ENCODE results near the gene NHLRC2.
"Not testable (repeated sequence)": the region's sequence is repeated elsewhere in the genome, so short reads cannot be mapped to it uniquely, and the experiment has no call there.

The NHLRC2 gene

DNA sequence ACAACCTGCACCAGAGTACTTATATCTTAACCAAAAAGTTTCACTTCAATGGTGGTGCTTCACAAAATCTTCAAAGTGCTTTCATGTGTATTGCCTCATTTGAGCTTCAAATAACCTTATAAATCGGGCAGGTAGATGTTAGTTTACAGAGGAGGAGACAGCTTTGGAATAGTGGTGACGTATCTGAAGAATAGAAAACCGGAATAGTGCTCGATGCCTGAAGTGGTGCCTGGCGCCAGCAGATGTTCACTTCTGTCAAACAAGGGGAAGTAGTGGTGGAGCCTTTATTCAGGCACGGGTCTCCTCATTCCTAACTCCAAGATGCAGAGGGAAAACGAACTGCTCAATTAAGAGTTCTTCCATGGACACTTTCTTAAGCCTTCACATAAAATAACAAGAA is 58.1 kb downstream of the NHLRC2 start:
- DNase-seq = no peak

DNA sequence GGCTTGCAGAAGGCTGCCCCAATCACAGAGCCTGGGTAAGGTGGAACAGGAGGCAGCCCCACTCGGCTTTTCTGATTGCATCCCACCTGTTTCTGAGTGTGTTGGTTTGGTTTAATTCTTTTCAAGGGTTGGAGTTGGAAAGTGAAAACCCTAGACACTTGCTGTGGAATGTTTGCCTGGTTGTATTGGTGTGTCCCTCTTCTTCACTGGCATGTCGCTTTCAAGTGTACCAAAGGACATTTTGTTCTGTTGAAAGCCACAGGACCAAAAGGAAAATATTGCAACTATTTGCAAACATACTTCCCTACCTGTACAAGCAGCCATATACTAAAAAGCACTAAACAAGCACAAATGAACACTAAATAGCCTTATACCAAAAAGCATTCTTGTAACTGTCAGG is 60.5 kb downstream of the NHLRC2 start:
- DNase-seq = no peak

DNA sequence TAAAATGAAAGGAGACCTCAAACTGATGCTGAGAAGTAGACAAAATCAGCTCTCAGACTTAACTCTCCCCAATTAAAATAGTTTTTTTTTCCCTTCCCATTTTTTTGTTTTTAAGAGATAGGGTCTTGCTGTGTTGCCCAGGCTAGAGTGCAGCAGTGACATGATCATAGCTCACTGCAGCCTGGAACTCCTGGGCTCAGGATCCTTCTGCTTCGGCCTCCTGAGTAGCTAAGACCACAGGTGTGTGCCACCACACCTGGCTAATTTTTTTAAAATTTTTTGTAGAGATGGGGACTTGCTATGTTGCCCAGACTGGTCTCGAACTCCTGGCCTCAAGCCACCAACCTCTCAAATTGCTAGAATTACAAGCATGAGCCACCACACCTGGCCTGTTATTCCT is 61.1 kb downstream of the NHLRC2 start:
- no peak for DNase-seq

DNA sequence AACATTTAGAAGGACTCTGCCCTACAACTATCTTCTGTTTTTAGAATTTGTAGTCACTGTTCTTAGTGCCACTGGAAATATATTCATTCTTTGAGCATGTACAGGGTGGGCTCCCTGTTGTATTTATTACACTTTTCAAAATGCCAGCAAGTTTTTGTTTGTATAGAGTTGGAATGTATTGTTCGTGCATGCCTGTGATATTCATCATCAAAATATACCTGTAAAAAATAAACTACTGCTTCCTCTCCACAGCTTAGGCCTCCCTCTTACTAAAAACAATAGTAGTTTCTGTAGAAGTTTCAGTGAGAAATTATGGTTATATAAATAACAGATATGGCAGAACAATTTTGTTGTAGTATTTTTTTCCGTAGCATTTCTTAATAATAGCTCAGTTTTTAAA is 61.6 kb downstream of the NHLRC2 start:
- DNase-seq = no peak

DNA sequence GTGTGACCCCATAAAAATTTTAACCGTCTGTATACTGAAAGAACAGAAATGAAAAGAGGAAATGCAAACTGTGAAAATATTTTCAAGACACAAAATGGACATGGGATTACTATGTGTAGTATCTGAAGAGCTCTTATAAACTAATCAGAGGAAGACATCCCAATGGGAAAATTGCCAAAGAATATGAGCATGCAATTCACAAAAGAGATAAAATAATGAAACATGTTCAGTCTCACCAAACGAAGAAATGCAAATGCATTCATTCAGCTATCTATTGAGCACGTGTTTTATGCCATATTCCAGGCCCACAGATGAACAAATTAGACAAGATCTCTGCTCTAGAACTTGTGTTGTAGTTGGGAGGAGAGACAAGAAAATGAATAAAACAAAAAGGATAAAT is 63.2 kb downstream of the NHLRC2 start:
- no peak for DNase-seq

DNA sequence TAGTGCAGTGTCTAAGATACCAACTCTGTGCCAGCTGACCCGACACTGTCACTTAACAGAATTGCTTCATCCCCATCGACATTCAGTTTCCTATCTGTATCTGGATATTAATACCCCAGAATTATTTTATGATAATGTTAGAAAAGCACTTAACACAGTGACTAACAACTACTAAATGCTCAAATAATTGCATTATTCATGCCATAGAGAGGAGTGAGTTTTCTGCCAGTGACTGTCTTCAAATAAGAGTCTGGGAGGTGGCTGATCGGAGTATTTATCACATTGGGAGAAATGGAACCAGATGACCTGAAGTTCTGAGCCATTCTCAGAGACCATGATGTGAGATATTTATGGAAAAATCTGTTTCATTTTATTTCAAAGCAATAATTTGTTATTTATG is 65.7 kb downstream of the NHLRC2 start:
- DNase-seq = no peak

DNA sequence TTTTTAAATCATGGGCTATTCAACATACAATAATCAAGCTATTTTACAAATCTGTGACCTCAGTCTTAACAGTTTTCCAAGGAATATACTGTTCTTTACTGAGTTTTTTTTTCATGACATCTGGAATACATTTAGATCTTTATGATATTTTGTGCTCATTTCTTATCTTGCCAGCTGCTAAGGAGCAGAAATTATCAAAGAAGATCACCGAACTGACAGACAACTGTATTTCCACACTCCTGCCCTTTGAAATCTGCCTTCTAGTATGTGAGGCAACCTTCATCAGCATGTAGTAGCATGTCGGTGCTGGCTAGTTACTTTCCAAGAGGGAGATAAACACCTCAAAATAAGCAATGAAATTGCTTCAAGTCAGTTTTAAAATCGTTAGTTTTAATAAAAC is 66.4 kb downstream of the NHLRC2 start:
- DNase-seq = no peak

DNA sequence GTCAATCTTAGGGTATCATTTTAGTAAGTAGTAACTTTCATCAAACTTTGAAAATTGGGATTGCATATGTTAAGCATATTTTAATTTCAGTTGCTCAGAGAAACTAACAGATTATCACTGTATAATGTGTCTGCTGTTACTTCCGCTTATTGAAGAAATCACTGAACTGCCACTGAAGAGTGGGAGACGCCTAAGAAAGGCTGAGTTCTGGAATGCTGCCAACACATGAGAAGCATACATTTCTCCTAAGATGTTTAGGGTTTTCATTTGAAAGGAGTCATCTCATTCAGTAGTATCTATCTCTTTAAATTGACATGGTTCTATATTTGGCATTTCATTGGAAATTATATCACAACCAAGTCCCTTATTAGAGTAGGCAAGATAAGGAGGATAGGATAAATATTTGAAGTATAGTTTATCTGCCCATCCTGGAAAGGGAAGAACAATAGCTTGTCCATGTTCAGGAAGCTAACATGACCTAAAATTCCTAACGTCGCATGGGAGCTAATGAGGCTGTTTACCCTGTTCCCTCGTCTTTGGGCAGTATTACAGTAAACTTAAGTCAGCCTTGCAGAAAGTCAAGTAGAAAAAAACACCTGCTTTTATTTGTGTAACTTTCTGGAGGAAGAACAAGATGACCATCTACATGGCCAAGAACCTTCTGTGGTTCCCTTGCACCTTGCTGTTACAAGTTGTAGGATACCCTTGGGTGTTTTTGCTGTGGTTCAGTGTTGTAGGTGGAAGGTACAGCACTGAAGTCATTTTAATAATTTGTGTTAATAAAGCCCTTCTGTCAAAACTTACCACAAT is 67.3 kb downstream of the NHLRC2 start:
- DNase-seq = no peak

DNA sequence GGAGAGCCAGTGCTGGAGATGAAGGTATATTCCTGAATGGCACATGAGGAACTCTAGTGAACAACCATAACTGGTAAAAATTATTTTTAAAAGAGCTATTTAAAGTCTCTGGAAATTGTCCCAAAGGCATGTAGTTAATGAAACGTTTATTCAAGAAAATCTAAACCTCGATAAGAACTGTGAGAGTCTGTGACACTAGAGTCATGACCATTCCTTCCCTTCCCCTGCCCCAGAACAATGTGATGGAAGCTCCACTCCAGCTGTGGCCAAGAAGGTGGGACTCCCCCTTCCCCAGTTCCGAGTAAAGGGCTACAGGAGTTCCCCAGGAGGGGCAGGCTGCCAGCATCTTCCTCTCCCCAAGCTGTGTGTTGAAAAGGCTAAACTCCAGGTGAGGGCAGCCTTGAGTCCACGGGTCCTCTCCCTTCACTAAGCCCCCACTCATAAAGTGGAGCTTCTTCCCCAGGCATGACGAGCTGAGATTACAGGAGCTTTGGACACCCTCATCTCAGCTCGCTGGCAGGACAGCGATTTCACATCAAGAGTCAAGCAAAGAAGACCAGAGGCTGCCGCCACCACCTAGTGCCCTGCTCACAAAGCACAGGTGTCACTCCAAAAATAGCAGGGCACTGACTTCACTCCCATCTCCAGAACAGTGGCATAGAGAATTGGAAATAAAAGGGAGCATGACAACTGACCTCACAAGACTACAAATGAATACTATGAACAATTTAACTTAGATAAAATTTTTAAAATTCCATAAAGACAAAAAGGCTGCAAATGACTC is 68.5 kb downstream of the NHLRC2 start:
- DNase-seq = no peak

DNA sequence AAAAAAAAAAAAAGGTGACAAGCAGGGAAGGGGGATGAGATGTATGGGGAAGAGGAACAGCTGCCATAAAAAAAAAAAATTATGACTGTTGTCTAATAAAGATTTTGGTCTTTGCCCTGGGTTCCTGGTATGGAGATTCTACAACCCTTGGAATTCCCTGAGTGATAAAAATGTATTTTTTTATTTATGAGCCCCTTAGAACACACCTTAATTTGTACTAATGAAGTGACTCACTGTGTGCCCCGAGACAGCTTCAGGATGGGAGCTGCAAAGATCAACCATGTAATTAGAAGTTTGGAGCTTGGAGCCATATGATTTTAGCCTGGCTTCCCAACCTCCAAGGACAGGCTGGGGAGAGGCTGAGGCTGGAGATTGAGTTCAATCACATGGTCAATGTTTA is 69.7 kb downstream of the NHLRC2 start:
- no peak for DNase-seq

DNA sequence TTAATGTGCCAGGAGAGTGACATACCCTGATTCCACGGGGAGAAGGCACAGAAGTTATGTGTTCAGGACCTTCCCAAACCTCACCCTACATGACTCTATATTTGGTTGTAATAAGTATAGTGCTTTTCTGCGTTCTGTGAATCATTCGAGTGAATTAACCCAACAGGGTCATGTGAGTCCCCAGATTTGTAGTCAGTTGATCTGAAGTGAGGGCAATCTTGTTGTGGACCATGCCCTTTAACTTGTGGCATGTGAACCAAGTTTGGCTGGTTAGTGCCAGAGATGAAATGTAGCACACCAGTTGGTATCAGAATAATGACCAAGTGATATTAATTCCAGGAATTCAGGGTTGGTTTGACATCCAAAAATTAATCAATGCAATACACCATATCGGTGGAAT is 70.2 kb downstream of the NHLRC2 start:
- no peak for DNase-seq

DNA sequence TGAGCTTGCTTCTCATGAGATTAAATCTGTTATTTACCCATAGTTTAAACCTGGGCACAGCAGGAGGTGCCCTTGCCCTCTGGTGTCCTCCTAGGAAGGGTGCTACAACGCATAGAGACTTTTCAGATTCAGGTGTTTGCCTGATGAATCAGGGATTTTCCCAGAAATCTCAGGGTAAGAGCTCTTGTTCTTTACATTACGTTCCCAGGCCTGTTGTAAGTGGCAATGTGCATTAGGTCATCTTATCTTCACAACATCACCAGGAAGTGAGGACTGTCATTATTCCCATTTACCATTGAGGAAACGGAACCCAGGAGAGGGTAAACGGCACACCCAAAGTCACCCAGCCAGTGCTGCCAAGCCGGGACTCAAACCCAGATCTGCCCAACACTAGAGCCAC is 73.0 kb downstream of the NHLRC2 start:
- DNase-seq = no peak

DNA sequence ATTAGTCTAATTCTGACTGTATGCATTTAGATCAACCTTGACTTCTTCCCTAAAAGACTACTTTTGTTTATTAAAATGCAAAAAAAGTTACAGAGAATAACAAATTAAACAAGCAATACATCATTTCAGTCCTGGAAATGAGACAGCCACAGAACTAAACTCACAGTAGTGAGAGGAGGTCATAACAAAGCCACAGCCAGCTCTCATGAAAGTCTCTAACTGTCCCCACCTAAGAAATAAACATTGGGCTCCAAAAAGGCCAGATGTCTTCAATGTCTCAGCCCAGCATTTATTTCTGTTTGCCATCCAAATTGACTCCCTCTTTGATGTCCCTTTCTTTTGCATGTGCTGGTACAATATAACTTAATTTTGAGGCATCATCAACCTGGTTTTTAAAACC is 74.4 kb downstream of the NHLRC2 start:
- no peak for DNase-seq

DNA sequence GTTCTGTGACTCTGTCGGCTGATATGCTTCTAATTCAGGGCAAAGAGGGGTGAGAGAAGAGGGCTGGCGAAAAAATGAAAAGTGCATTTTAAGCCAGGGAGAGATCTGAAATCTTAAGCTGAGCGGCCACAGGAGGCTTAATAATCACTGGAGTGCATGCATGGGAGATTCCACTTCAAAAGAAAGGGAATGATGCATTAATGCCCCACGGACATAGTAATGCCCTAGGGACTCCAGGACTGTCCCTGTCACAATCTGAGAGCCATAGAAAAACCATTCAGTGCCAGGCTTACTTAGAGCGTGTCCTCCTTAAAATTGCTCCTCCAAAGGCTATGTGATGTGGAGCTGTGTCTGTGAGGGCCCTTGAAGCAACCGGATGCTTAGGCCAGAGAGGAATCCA is 75.1 kb downstream of the NHLRC2 start:
- DNase-seq = no peak

DNA sequence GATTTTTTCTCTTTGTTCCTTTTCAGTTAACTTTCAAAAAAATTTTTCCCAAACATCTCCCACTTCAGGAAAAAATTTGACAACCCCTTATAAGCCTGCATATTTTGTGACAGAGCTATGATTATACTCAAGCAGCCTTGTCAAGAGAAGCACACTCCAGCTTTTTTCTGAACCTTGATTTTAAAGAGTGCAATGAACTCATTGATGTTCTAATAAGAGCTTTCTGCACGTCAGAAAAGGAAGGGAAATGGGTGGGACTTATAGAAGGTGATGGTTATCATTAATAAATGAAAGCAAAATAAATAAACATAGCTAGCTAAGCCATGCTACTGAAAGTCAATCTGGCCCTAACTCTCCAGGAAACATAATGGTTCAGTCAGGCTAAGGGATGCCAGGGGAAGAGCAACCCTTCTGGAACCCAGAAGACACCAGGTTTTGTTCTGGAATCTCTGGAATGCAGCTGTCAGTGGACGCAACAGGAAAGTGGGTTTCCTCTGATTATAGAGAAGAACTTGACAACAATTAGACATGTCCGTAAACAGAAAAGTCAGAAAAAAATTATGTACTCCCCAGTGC is 76.1 kb downstream of the NHLRC2 start:
- DNase-seq = no peak

DNA sequence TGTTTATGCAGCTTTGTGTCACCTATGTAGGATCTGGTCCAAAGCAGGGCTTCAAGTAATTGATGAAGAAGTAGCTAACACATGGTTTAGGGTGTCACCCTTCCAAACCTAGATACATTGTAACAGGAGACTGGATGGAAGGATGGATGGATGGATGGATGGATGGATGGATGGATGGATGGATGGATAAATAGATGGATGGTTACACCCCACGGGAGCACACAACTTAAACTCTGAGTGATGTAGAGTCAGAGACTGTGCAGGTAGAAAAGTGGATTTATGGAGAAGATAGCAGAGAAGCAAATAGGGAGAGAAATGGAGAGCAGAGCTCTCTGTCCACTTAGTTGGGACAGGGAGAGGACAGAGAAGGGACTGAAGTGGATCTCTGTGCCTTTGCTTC is 78.4 kb downstream of the NHLRC2 start:
- DNase-seq = no peak

DNA sequence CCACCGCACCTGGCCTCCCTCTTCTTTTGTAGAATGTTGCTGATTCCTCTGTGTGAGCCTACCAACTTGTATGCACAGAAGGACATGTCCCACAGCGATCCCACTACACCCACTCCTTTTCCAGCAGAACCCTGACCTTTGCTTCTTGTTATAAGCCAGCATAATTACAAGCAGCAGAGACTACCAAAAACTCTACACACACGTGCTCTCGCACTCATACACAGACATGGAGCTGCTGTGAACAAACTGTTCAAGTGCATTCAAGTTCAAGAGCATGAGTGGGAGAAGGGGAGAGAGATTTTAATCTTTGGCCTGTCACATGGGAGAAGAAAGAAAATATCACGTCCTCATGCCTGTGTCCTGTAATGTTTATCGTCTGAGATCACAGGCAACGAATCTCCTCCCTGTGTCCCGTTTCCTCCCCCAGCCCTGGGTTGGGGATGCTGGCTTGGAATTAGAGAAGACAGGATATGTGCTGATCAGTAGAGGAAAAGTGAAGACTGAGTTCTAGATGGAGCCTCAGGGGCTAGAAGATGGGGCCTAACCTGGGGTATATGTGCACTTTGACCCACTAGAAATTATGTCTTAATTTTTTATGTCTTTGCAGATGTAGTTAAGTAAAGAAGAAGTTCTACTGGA is 79.6 kb downstream of the NHLRC2 start:
- no peak for DNase-seq

DNA sequence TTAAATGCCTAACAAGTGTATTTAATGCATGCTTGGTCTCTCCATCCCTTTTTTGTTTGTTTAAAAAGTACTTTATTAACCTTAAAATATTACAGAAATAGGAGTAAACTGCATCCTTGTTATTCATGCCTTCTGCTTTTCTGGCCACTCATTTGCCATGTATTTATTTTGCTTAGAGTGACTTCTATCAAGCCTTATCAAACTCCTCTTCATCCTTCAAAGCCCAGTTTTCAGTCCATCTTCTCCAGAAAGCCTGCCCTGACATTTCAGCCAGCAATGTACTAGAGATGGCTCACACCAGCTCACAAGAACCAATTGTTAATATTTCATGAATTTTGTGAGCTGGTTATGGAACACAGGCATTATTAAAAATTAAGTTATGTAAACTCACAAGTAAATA is 82.8 kb downstream of the NHLRC2 start:
- no peak for DNase-seq

DNA sequence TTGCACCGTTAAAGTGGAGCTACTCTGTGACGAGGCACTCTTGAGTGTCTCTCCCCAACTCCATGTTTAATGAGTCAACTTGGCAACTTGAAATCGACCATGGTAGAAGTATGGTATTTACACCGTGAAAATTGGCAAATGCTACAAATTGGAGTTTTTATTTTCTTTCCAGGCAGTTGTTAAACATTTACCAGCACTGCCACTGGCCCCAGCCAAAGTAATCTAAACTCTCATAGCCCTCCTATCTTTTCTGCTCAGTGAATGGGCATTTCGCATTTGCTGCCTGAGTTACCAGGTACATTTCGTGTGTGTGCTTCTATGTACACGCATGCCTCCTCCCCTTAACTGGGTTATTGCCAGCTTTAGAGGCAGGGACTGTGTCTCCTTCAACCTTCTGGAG is 83.3 kb downstream of the NHLRC2 start:
- DNase-seq = no peak

DNA sequence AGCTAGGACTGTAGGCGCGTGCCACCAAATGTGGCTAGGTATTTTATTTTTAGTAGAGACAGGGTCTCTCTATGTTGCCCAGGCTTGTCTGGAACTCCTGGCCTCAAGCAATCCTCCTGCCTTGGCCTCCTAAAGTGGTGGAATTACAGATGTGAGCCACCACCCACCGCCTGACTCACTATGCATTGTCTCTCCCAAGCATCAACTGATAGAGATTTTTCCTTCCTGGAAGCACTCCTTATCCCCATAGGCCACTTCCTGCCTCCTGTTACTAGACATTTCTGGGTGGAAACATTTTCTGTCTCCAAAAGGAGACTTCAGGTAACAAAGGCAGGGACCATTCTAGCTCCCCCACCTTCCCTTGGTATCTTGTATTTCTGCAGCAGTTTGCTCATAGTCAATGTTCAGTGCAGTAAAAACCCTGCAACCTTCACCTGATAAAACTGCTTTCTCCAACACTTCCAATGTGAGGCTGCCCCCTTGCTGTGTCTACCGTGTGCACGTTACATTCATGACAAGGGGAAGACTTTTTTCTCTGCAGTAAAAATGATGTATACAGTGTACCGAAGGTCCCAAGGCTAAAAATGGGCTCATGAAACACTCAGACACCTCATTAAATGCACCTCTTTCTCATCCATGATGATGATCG is 84.9 kb downstream of the NHLRC2 start:
- no peak for DNase-seq

DNA sequence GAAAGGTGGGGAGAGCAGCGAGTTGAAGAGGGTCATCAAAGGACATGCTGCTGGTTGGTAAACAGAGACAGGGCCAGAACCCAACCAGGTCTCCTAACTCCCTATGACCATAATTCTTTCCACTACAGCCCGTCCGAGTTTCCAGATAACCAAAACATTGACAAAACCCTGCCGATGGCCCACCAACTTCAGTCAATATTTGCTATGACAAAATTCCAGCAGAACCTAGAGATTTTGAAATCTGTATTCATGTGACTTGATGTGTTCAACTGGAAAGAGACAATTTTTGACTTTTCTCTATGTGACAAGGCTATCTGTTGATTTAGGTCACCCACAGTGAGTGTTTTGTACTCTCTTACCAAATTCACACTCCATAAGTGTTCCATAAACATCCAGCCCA is 86.7 kb downstream of the NHLRC2 start:
- DNase-seq = no peak

DNA sequence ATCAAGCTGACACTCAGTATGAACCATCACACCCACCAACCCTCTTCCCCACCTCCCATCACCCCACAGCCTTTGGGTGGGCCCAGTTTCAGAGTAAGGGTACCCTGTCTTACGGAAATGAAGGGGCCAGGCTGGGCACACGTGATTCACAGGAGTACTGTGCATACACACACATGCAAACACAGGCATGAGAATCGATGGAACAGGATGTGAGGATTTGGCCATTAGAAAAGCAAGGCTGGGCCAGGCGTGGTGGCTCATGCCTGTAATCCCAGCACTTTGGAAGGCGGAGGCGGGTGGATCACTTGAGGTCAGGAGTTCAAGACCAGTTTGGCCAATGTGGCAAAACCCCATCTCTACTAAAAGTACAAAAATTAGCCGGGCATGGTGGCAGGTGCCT is 88.7 kb downstream of the NHLRC2 start:
- DNase-seq = not testable (repeated sequence)

DNA sequence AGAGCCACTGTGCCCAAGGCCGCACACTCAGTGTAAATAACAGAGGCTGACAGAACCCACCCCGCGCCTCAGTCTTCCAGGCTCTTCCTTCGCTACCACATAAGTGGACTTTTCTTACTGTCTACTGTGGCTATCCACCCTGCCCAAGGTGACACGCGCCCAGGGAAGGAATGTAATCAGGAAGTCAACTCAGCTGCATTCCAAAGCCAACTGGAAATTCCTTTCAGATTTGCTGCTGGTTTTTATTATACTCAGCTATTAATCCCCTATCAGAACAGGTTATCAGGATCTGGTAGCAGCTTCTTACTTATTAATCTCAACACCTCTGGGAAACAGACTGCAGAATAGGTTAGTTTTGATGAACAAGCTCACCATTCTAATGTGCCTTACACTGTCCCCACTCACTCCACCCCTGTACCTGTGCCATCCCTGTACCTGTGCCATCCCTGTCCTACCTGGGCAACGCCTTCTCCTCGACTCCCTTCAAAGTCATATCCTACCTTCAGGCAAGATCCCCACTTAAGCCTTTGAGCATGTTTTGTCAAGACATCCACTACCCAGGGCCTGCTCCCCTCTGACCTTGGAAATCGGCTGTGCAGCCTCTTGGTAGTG is 90.7 kb downstream of the NHLRC2 start:
- no peak for DNase-seq

Data from CD4-positive, alpha-beta T cell treated with Interleukin-10 for 1 hour (primary cell).